GM21367 (cell line): ENCODE results near the gene EIF4G3.
"Not testable (repeated sequence)": the region's sequence is repeated elsewhere in the genome, so short reads cannot be mapped to it uniquely, and the experiment has no call there.

Source experiments
- ATAC-seq: cut with Tn5 transposase; IDR thresholded peaks from one replicate; pipeline ENCODE4 v1.9.1; 2021; ENCODE audit not compliant: unreplicated experiment

The EIF4G3 gene

DNA sequence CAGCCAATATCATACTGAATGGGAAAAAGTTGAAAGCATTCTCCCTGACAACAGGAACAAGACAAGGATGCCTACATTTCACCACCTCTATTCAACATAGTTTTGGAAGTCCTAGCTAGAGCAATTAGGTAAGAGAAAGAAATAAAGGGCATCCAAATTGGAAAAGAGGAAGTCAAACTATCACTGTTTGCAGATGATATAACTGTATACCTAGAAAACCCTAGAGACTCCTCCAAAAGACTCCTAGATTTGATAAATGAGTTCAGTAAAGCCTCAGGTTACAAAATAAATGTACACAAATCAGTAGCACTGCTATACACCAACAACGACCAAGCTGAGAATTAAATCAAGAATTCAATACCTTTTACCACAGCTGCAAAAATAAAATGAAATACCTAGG is 218.3 kb downstream of the EIF4G3 start:
- no peak for ATAC-seq

DNA sequence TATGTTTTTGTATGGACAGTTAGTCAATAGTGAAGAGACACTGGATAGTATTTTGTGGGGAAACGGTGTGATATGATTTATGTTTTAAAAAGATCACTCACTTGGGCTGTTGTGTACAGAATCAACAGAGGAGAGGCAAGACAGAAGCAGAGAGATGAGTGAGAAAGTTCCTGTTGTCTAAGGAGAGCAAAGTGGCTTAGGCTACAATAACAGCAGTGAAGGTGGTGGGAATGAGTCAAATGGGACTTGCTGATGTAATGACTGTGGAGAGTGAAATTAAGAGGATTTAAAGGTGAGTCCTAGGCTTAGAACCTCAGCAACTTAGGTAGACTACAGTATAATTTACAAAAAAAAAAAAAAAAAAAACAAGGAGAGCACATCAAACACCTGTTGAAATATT is 220.4 kb downstream of the EIF4G3 start:
- no peak for ATAC-seq

DNA sequence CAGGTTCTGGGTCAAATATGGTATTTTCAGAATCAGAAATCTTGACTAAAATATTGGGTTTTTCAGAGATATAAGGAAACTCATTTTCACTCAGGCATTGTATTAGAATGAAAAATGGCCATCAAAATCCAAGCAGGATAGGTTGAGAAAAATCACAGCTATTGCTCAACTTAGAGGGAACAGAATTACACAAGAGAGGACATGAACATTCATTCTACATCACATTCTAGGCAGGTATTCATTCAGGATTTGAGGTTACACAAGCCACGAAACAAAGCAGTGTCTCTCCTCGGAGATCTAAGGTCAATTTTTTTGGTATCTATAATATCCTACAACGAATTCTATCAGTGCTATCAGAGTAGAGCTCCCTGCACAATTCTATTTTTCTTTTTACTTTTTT is 226.0 kb downstream of the EIF4G3 start:
- ATAC-seq: no peak

DNA sequence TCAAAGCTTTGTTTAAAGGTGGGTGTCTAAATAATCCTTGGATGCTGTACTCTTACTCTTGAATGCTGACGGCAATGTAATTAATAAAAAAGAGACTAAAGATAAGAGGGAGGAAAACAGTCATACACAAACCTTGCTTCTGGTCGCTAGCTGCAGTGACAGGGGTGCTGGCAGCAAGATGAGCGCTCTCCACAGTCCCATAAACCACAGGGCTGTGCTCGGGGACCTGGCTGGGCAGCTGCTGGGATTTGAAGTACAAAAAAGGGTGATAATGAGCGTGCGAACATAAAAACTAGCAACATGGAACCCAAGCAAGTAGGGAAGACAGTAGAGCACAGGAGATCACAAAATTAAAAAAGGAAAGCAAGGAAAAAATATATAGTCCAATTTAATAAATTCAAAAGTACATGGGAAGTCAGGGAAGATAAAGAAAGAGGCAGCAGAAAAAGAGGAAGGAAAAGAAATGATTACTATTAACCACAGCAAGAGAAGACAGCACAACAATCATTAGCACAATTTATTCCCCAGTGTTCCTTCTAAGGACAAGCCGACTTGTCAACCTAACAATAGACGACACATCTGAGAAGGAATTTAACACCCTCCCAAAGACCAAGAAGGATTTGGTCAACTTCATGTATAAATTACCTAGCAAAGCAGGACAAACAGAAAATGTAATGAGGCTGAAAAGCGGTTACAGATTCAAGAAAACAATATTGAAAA is 226.7 kb downstream of the EIF4G3 start:
- no peak for ATAC-seq

DNA sequence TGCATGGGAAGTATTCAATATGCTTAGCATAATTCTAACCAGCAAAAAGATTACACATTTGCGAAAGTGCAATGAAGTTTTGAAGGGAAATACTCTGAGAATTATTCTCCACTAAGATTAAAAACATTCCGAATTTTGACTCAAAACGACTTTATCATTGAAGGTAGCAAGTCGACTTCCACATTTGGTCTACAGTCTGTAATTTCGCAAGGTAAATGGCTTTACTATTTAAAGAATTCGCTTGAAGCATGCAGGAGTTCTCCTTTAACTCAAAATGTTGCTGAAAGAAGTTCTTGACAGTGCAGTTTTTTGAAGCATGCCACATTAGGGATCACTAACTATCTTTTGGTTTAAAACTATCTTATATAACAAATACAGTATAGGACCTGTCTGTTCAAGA is 228.6 kb downstream of the EIF4G3 start:
- no peak for ATAC-seq

DNA sequence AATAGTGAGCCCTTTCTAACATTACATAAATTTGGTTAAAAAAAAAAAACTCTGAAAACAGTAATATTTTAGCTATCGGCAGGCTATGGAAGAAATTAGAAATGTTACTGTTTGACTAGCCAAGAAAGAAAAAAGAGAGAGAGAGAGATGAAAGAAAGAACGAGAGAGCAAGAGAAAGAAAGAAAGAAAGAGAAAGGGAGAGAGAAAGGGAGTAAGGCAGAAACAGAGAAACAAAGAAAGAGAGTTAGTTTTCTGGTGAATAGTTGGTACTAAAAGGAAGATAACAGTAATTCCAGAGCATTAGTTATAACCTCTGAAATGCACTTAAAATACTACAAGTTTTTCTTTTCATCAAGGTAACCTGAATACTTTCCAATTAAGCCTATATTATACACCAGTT is 229.3 kb downstream of the EIF4G3 start:
- no peak for ATAC-seq

DNA sequence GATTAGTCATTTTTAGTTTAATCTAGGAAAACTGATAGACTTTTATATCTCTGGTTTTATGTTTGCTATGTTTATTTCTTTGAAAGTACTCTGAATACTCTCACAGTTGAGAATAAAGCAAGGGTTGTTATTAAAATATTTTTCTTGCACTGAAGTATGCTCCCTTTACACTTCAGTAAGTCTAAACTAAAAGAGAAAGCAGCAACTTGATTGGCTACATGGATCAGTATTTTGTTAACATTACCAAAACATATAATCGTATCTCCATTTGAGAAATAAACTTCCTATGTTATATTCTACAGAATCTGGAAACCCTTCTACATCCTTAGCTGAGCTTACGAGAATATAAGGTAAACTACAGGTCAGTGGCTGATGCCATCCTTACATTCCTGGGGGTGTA is 240.1 kb downstream of the EIF4G3 start:
- ATAC-seq: no peak

DNA sequence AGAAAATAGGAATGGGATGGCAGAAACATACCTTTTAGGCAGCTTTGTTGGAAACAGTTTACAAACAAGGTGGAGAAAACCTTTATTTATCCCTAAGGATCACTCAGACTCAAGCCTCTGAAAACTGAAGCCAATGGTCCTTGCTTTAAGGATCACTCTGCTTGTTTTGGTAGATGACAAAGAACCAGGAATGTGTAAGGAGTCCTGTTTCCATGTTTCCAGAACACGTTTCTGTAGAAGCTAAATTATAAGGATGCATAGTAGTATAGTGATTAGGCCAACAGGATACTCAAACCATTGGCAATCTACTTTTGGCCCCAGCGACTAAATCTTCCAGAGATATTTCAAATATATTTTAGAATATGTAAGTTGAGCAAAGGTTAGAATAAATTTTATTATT is 240.5 kb downstream of the EIF4G3 start:
- no peak for ATAC-seq

DNA sequence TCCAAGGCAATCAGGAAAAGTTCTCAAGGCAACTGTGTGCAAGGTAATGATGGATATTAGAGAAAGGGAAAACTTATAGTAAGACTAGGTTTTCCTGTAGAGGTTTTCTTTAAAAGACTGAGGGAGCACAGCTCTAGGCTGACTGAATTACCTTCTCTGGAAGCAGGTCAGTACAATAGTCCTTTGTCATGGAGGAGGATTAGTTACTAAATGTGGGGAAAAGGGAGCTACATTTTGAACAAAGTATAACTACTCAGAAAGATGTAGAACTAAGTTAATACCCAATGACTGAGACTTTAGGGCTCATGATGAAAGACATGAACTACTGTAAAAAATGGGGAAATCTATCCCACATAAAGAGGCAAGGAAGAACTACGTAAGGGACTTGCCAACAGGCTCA is 241.0 kb downstream of the EIF4G3 start:
- ATAC-seq: no peak

DNA sequence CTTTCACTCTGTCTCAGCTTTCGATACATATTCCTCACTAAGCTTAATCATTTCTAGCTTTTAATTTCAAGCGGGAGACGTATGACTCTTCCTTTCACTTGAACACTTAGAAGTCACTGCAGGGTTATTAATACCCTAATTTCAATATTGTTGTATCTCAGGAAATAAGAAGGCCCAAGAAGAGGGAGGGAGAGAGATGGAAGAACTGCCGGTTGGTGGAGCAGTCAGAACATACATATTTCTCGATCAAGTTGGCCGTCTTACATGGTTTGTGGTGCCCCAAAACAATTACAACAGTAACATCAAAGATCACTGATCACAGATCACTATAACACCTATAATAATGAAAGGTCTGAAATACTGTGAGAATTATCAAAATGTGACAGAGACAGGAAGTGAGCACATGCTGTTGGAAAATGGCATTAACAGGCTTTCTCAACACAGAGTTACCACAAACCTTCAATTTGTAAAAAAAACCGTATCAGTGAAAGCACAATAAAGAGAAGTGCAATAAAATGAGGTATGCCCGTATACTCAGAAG is 244.2 kb downstream of the EIF4G3 start:
- ATAC-seq: no peak

DNA sequence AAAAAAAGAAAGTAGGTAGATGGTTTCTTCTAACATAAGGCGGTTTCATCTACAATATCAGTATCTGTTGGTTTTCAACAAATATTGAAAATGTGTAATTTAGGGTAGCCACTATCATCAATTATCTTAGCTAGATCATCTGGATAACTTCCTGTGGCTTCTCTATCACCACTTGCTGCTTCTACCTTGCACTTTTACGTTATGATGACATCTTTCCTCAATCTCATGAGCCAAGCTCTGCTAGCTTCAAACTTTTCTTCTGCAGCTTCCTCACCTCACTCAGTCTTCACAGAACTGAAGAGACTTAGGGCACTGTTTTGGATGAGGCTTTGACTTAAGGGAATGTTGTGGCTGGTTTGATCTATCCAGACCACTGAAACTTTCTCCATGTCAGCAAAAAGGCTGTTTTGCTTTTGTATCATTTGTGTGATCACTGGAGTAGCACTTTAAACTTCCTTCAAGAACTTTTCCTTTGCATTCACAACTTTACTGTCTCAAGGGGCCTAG is 244.7 kb downstream of the EIF4G3 start:
- no peak for ATAC-seq

DNA sequence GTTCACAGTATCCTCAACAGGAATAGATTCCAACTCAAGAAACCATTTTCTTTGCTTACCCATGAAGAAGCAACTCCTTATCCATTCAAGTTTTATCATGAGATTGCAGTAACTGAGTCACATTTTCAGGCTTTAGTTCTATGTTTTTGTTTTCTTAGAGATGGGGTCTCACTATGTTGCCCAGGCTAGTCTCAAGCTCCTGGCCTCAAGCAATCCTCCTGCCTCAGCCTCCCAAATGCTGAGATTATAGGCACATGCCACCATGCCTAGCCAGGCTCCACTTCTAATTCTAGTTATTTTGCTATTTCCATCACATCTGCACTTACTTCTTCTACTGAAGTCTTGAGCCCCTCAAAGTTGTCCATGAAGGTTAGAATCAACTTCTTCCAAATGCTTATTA is 246.3 kb downstream of the EIF4G3 start:
- ATAC-seq: no peak

DNA sequence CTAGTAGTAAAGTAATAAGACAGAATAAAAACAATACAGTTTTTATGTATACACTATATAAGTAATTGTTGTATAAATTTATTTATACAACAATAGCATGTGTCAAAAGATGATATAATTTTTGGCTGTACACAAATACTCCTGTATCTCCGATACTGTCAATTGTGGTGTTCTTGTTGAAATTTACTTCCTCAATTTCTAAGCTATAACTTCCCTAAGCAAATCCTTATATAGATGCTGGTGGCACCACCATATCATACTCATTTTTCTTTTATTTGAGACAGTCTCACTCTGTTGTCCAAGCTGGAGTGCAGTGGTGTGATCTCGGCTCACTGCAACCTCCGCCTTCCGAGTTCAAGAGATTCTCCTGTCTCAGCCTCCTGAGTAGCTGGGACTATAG is 248.6 kb downstream of the EIF4G3 start:
- ATAC-seq: no peak

DNA sequence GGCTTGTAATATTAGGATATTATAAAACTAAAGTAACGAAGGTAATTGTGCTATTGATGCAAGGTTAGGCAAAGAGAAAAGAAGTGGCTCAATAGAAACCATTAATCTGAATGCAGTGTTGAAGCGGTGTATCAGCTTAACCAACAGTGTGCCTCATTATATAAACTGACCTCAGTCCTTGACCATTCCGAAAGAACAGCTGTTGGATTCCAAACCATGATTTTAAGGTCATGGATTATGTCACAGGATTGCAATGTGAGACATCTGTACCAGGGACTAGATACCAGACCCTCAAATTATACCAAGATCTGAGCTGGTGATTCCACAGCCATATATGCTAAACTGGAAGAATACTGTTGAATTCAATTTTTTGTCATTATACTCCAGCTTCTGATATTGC is 255.4 kb downstream of the EIF4G3 start:
- ATAC-seq: no peak

DNA sequence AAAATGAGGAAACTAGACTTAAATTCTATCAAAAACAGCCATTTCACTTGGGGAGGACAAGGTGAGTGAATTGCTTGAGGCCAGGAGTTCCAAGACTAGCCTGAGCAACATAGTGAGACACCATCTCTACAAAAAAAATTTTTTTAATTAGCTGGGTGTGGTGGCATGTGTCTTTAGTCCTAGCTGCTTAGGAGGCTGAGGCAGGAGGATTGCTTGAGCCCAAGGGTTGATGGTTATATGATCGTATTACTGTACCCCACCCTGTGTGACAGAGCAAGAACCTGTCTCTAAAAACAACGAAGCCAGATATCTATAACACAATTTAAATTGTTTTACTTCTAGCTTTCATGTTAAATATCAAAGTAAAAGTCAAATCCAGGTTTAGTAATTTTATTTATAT is 263.5 kb downstream of the EIF4G3 start:
- ATAC-seq: no peak

DNA sequence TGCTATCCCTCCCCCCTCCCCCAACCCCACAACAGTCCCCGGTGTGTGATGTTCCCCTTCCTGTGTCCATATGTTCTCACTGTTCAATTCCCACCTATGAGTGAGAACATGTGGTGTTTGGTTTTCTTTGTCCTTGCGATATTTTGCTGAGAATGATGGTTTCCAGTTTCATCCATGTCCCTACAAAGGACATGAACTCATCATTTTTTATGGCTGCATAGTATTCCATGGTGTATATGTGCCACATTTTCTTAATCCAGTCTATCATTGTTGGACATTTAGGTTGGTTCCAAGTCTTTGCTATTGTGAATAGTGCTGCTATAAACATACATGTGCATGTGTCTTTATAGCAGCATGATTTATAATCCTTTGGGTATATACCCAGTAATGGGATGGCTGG is 269.2 kb downstream of the EIF4G3 start:
- ATAC-seq: not testable (repeated sequence)

DNA sequence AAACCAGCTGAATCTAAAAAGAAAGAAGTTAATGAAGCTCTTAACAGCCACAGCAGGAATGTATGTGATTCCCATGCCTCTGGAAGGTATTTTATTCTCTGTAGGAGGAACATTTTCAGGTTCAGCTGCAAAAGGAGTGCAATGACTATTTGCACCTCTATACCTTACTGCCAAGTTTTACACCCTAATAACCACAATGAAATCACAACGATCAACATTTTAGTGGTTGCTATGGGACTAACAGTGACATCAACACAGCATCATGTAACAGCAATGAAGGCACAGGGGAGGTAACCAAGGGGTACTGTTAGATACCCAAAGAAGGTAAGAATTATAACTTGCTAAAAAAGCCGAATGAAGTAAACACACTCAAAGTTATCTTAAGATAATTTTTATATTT is 273.3 kb downstream of the EIF4G3 start:
- no peak for ATAC-seq

DNA sequence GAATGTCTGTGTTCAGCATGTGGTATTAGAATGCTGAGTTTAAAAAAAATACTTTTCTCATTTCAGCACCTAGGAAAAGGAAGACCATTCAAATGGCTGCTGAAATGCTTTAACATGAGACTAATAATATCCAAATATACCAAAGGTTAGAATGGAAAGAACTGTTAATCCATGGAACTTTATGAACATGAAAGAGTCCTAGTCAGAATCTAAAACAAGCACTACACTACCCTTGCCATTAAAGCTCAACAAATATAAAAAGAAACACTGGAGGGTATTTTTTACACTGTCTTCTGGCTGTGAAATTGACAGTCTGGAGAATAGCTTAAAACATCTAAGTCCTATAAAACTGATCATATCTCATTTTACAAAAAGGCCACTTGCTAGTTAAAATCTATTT is 276.6 kb downstream of the EIF4G3 start:
- no peak for ATAC-seq

DNA sequence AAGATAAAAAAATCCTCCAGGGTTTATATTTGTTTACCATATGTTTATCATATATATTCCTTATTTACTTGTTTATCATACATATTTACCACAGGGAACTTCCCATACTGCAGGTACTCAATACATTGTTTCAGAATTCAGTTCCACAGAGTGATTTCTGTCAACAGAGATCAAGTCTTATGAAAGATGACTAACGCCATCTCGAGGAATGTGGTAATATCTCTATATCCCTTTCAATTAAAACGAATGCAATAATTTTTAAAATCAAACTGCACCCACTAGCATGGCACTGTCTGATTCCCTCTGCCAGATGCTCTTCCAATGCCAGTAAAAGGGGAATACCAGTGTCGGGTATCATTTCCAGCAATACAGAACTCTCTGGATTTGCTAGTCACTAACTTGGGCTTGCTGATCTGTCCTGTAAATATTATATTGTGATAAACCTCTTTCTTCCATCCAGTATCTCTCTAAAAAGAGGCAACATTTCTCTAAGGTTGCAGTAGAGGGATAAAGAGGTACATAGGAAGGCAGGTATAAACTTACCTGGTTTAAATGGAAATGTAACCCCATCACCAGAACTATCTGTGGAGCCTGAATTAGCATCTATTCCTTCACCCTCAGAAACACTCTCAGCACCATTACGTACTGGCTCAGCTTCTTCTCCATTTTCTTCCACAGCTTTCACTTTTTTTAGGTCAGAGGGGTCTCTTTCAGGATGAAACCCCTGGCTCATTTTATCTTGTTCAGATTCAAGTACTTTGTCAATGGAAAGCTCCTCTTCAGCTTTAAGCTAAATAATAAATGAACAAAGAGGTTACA is 277.3 kb downstream of the EIF4G3 start:
- ATAC-seq: no peak

DNA sequence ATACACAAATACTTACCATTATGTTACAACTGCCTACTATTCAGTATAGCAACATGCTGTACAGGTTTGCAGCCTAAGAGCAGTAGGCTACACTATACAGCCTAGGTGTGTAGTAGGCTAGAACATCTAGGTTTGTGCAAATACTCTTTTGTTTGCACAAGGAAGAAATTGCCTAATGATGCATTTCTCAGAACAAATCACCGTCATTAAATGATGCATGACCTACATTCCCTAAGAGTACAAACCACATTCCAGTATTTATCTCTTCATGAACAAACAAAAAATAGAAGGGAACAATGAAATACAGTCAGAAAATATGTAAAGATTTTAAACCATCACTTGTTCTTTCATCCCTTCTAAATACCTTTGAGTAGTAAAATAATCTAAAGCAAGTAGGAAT is 279.9 kb downstream of the EIF4G3 start:
- ATAC-seq: no peak

DNA sequence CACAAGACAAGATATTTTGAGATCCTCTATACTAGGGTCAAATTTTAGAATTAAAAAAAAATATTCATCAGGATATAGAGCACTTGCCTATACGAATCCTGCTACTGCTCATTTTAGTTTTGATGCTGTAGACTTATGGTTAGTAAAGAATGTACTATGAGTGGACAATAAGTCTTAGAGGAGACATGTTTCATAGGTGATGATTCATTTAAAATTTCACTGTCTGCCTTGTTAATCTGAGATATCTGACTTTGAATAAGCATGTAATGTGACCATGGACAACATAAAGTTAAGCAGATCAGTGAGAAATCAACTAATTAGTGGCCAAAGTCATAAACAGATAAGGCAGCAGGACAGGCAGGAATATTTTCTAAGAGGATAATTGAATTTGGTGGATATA is 282.8 kb downstream of the EIF4G3 start:
- ATAC-seq: no peak

DNA sequence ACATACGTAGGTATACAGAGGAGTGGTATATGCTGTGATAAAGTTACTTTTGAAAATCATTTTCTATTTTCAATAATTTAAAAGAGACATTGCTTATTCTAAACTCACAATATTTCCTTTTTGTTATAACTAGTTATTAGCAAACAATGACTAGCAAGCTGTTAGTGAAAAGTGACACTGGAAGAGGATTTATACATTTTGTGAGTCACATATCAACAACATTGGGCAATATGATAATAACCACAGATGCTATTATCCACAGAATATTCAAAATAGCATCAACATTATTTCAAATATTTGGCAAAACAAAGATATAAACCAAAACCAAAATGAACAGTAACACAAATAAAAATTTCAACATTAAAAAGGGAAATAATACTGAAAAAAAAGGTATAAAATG is 285.6 kb downstream of the EIF4G3 start:
- no peak for ATAC-seq
